ENCODE measurements around the gene PRICKLE1.

The PRICKLE1 gene

DNA sequence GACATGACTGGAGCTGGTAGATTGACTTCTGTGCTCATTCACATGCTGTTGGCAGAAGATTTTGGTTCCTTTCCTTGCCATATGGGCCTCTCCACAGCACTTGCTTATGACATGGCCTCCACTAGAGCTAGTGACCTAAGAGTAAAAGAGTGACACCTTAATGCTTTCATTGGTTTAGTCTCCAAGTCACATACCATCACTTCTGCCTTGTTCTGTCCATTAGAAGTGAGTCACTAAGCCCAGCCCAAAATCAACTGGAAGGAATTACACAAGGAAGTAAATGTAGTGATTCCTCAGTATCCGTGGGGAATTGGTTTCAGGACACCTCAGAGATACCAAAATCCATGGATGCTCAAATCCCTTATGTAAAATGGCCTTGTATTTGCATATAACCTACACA, 182.2 kb downstream of the PRICKLE1 start:
- in situ Hi-C loops (cut with HindIII; ENCODE audit: low sequenced_read_pairs), result no loop called here

Data from endothelial cell of hepatic sinusoid (primary cell).